Epithelial cell of proximal tubule (primary cell): ENCODE results near the gene KIAA1671. TPM values are rescaled to one million over a fixed set of nuclear protein-coding genes. Genes with fewer than 3 reads are reported as not detected.

ENCODE experiments used
- DNase-seq: peaks from one replicate; pipeline ENCODE4 v3.0.0-alpha.2; 2011; ENCODE audit warnings: low read depth
- H3K4me3 ChIP-seq: 2 replicates; pipeline ENCODE4 v1.5.1; 2011; ENCODE audit warnings: low read depth, mild to moderate bottlenecking, low read length
- CTCF ChIP-seq: conservative IDR thresholded peaks from 2 replicates; pipeline ENCODE4 v1.5.1; 2012; ENCODE audit warnings: low read depth, mild to moderate bottlenecking, low read length
- total RNA-seq: library from RNA; depleted of rRNA; stranded (reverse); fragments of >200 nt; gene quantifications from 2 replicates; pipeline ENCODE4 v1.2.3, GENCODE V29; 2015

The KIAA1671 gene
- total RNA-seq, 1 donor from 2014 or later, result 14.1 TPM

- no peak for DNase-seq
- H3K4me3 ChIP-seq, result no peak overlapping the region
- no peak for TF ChIP-seq CTCF
These were observed 208.8 kb downstream of the KIAA1671 start for GRCh38 chr22:25161017-25161915.

- no peak for TF ChIP-seq CTCF
- no peak overlapping the region for H3K4me3 ChIP-seq
- DNase-seq, result no peak
These were observed 209.5 kb downstream of the KIAA1671 start for GRCh38 chr22:25161916-25162530.

GRCh38 chr22:25162561-25162960 is 210.0 kb downstream of the KIAA1671 start:
- no peak for TF ChIP-seq CTCF
- DNase-seq, result no peak
- no peak overlapping the region for H3K4me3 ChIP-seq

GRCh38 chr22:25165785-25166184 is 213.3 kb downstream of the KIAA1671 start:
- TF ChIP-seq CTCF, result no peak
- DNase-seq, result no peak
- no peak overlapping the region for H3K4me3 ChIP-seq

GRCh38 chr22:25166266-25167040 is 213.9 kb downstream of the KIAA1671 start:
- TF ChIP-seq CTCF, result no peak
- no peak overlapping the region for H3K4me3 ChIP-seq
- no peak for DNase-seq

DNA sequence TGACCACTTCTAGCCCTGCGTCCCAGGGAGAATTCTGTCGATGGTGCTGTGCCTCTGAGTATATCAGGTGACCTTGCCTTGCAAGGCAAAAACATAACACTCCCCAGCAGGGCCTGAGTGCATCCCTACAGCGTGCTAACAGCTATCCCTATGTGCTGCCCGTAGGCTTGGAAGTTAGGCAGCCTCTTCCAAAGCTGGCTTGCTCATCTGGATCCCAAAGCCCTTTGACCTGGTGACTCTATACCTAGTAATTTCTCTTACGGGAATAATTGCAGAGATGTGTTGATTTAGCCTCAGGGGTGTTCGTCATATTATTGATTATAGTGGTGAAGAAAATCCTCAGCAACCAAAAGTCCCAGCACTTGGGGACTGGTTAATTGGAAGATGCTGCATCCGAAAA is 214.6 kb downstream of the KIAA1671 start:
- no peak for TF ChIP-seq CTCF
- no peak for DNase-seq
- H3K4me3 ChIP-seq, result no peak overlapping the region
